IMR-90 (cell line): Measurements from ENCODE around the gene TMEM269. TPM values are rescaled to one million over a fixed set of nuclear protein-coding genes. Genes with fewer than 3 reads are reported as not detected.

Experiments used
- ATAC-seq: fragments of 200-7000 bp; cut with Tn5 transposase; 2 replicates; pipeline ENCODE4 v1.9.1; 2020; ENCODE audit warnings: low read depth, mild to moderate bottlenecking, moderate library complexity
- BruUV-seq: library from RNA; stranded (reverse); fragments of 400-500 nt; replicated peaks from 2 replicates; lab custom pipeline; 2021; lab: Mats Ljungman, UMichigan
- CTCF ChIA-PET: fragments of 300-600 bp; formaldehyde crosslinking; extraction: SDS; loops from one replicate; lab custom pipeline; 2021; ENCODE audit warnings: antibody characterized with exemption; lab: Yijun Ruan, JAX
- POLR2A ChIA-PET: fragments of 300-600 bp; sonication (Branson Sonifier 250); formaldehyde crosslinking; loops from one replicate; lab custom pipeline; 2022; ENCODE audit warnings: antibody characterized with exemption; ENCODE audit not compliant: unreplicated experiment; lab: Charles Lee
- DNase-seq: peaks from one replicate; pipeline ENCODE4 v3.0.0; 2013
- H2AFZ ChIP-seq: replicated peaks from 2 replicates; pipeline ENCODE3; 2013; ENCODE audit warnings: low read length, mild to moderate bottlenecking; ENCODE audit not compliant: poor library complexity
- H2AK5ac ChIP-seq: 2 replicates; pipeline ENCODE4 v1.6.1; 2013; ENCODE audit warnings: low read depth, low read length, inconsistent platforms
- H2AK9ac ChIP-seq: replicated peaks from 2 replicates; pipeline ENCODE3; 2013; ENCODE audit warnings: mild to moderate bottlenecking, low read depth, low read length, moderate library complexity; ENCODE audit not compliant: poor library complexity
- H2BK120ac ChIP-seq: 2 replicates; pipeline ENCODE4 v1.6.1; 2013; ENCODE audit warnings: low read depth, low read length, inconsistent platforms
- H2BK15ac ChIP-seq: 3 replicates; pipeline ENCODE4 v1.6.1; 2013; ENCODE audit warnings: low read depth, low read length, inconsistent platforms
- H2BK20ac ChIP-seq: 2 replicates; pipeline ENCODE4 v1.6.1; 2013; ENCODE audit warnings: low read depth, mild to moderate bottlenecking, inconsistent platforms, low read length, moderate library complexity
- H2BK5ac ChIP-seq: 2 replicates; pipeline ENCODE4 v1.6.1; 2013; ENCODE audit warnings: mild to moderate bottlenecking, low read depth, low read length, inconsistent platforms; ENCODE audit not compliant: poor library complexity, severe bottlenecking
- H3K14ac ChIP-seq: replicated peaks from 2 replicates; pipeline ENCODE4 v1.6.1; 2013; ENCODE audit warnings: low read depth, low read length, inconsistent platforms
- H3K18ac ChIP-seq: 2 replicates; pipeline ENCODE4 v1.6.1; 2013; ENCODE audit warnings: low read depth, low read length, control low read depth
- H3K23ac ChIP-seq: 2 replicates; pipeline ENCODE4 v1.6.1; 2013; ENCODE audit warnings: low read depth, low read length, inconsistent platforms
- H3K27ac ChIP-seq: 2 replicates; pipeline ENCODE4 v1.5.1; 2013; ENCODE audit warnings: mild to moderate bottlenecking, control low read depth, low read length; ENCODE audit not compliant: insufficient read depth
- H3K27me3 ChIP-seq: 2 replicates; pipeline ENCODE4 v1.6.1; 2013; ENCODE audit warnings: low read length; ENCODE audit not compliant: control insufficient read depth, insufficient read depth
- H3K36me3 ChIP-seq: 2 replicates; pipeline ENCODE4 v1.6.1; 2013; ENCODE audit warnings: low read length, mixed read lengths; ENCODE audit not compliant: control insufficient read depth, insufficient read depth
- H3K4ac ChIP-seq: 2 replicates; pipeline ENCODE4 v1.6.1; 2013; ENCODE audit warnings: low read depth, low read length, inconsistent platforms
- H3K4me1 ChIP-seq: 2 replicates; pipeline ENCODE4 v1.6.1; 2013; ENCODE audit warnings: low read length, mixed read lengths; ENCODE audit not compliant: control insufficient read depth, insufficient read depth
- H3K4me2 ChIP-seq: 2 replicates; pipeline ENCODE4 v1.6.1; 2013; ENCODE audit warnings: low read depth, mild to moderate bottlenecking, control low read depth, low read length, moderate library complexity
- H3K4me3 ChIP-seq: 2 replicates; pipeline ENCODE4 v1.5.1; 2013; ENCODE audit warnings: low read depth, mild to moderate bottlenecking, control low read depth, low read length, moderate library complexity; ENCODE audit not compliant: insufficient read depth
- H3K56ac ChIP-seq: 2 replicates; pipeline ENCODE4 v1.6.1; 2013; ENCODE audit warnings: low read length, inconsistent platforms; ENCODE audit not compliant: insufficient read depth; ENCODE audit errors: extremely low read depth
- H3K79me1 ChIP-seq, 2 experiments: 2 replicates each; pipeline ENCODE4 v1.6.1; 2013; ENCODE audit warnings: low read length in 2 of 2, inconsistent platforms in 1 of 2, low read depth in 1 of 2
- H3K9ac ChIP-seq: 2 replicates; pipeline ENCODE4 v1.6.1; 2013; ENCODE audit warnings: low read depth, low read length, control low read depth
- H3K9me1 ChIP-seq: 2 replicates; pipeline ENCODE4 v1.6.1; 2013; ENCODE audit warnings: low read length, inconsistent platforms; ENCODE audit not compliant: insufficient read depth
- H3K9me3 ChIP-seq: 2 replicates; pipeline ENCODE4 v1.6.1; 2013; ENCODE audit warnings: low read length; ENCODE audit not compliant: control insufficient read depth, insufficient read depth
- H4K20me1 ChIP-seq: 2 replicates; pipeline ENCODE4 v1.6.1; 2013; ENCODE audit warnings: low read length, inconsistent platforms; ENCODE audit not compliant: insufficient read depth
- H4K5ac ChIP-seq: 2 replicates; pipeline ENCODE4 v1.6.1; 2013; ENCODE audit warnings: mild to moderate bottlenecking, low read depth, low read length, control low read depth
- H4K8ac ChIP-seq, 2 experiments: 2 replicates each; pipeline ENCODE4 v1.6.1; 2013; ENCODE audit warnings: low read depth in 2 of 2, low read length in 2 of 2, control low read depth in 1 of 2, inconsistent platforms in 1 of 2
- H4K91ac ChIP-seq: 2 replicates; pipeline ENCODE4 v1.6.1; 2013; ENCODE audit warnings: low read depth, low read length, inconsistent platforms; ENCODE audit not compliant: insufficient read depth
- BHLHE40 ChIP-seq: fragments of 150-350 bp; IDR thresholded peaks from 2 replicates; pipeline ENCODE4 v1.6.1; 2016; ENCODE audit warnings: mild to moderate bottlenecking, low read depth, low read length
- CEBPB ChIP-seq: IDR thresholded peaks from 2 replicates; pipeline ENCODE4 v1.6.1; 2012; ENCODE audit warnings: low read depth, low read length, improper control_type of control experiment
- CHD1 ChIP-seq: IDR thresholded peaks from 2 replicates; pipeline ENCODE4 v1.6.1; 2012; ENCODE audit warnings: low read depth, low read length, improper control_type of control experiment
- CTCF ChIP-seq: conservative IDR thresholded peaks from 2 replicates; pipeline ENCODE4 v1.5.1; 2012; ENCODE audit warnings: mild to moderate bottlenecking, low read depth, low read length, improper control_type of control experiment
- FOS ChIP-seq: fragments of 150-350 bp; IDR thresholded peaks from 2 replicates; pipeline ENCODE4 v1.6.1; 2016; ENCODE audit warnings: low read depth, low read length
- MAFK ChIP-seq: IDR thresholded peaks from 2 replicates; pipeline ENCODE4 v1.6.1; 2012; ENCODE audit warnings: low read depth, low read length, improper control_type of control experiment
- MAZ ChIP-seq: IDR thresholded peaks from 2 replicates; pipeline ENCODE4 v1.6.1; 2012; ENCODE audit warnings: low read depth, mild to moderate bottlenecking, low read length, improper control_type of control experiment, moderate library complexity, borderline replicate concordance
- MXI1 ChIP-seq: IDR thresholded peaks from 2 replicates; pipeline ENCODE4 v1.6.1; 2012; ENCODE audit warnings: low read depth, mild to moderate bottlenecking, low read length, moderate library complexity, borderline replicate concordance
- NFE2L2 ChIP-seq: fragments of 150-350 bp; IDR thresholded peaks from 2 replicates; pipeline ENCODE4 v1.6.1; 2016; ENCODE audit warnings: low read depth, mild to moderate bottlenecking, low read length
- POLR2A ChIP-seq: IDR thresholded peaks from 2 replicates; pipeline ENCODE4 v1.6.1; 2012; ENCODE audit warnings: mild to moderate bottlenecking, low read depth, low read length
- RFX5 ChIP-seq: IDR thresholded peaks from 2 replicates; pipeline ENCODE4 v1.8.0; 2012; ENCODE audit warnings: low read depth, mild to moderate bottlenecking, low read length, moderate library complexity
- WGBS, 2 experiments: methylation state at CpG; one replicate each; pipeline versions ENCODE4 v1.1.5 to v1.1.7; 2013; ENCODE audit warnings: missing lambda C conversion rate in 2 of 2; ENCODE audit not compliant: insufficient read length in 1 of 2; ENCODE audit errors: extremely low coverage in 2 of 2; 5-methylcytosine and 5-hydroxymethylcytosine counted together
- dilution Hi-C: fragments of 300-500 bp; cut with HindIII; formaldehyde crosslinking; loops from one replicate; pipeline ENCODE4 v1.14.3; 2018; ENCODE audit warnings: low sequenced_read_pairs; ENCODE audit not compliant: unreplicated experiment
- in situ Hi-C: fragments of 300-500 bp; cut with MboI; formaldehyde crosslinking; loops from 3 replicates; pipeline ENCODE4 v1.14.3; 2019; ENCODE audit warnings: low sequenced_read_pairs, inconsistent platforms, mixed read lengths
- intact Hi-C: fragments of 100-400 bp; cut with micrococcal nuclease; formaldehyde crosslinking; loops from 2 replicates; pipeline ENCODE4 v1.10.0; 2022
- polyA plus RNA-seq, 3 experiments: library from polyadenylated mRNA; depleted of rRNA; stranded (reverse); fragments of >200 nt; gene quantifications; 2 replicates each; pipeline ENCODE4 v1.2.3, GENCODE V29; 2012; ENCODE audit warnings: low replicate concordance in 1 of 3
- total RNA-seq: library from RNA; depleted of rRNA; stranded (reverse); fragments of >200 nt; gene quantifications from 2 replicates; pipeline ENCODE4 v1.2.3, GENCODE V29; 2012
- TF ChIP-seq, protein P1 (sequence below): fragments of 150-350 bp; IDR thresholded peaks from 2 replicates; pipeline ENCODE4 v1.6.1; 2016; ENCODE audit warnings: low read depth, mild to moderate bottlenecking, low read length, moderate library complexity, borderline replicate concordance

TMEM269 gene
- total and polyA plus RNA-seq, 2 of the 4 experiments (the other 2 are of a cell fraction) = not detected

- Histone ChIP-seq H3K9ac (no peak overlapping the region), H2AK5ac (no peak overlapping the region), H4K8ac (no peak overlapping the region), H3K36me3 (peaks cover 16% of the 10 kb centered on the region), H3K9me3 (no peaks in the 10 kb centered on the region), H2AFZ (peak overlapping the region; percentile 52), H4K20me1 (peaks cover 14% of the 10 kb centered on the region), H4K5ac (no peak overlapping the region), H3K27me3 (no peaks in the 10 kb centered on the region; the same call in 1 of the 2 replicates), H3K27ac (no peak overlapping the region), H2BK20ac (no peak overlapping the region), H3K4ac (no peak overlapping the region), H3K56ac (no peak overlapping the region), H2BK5ac (no peak overlapping the region), H2AK9ac (no peak overlapping the region), H3K4me2 (no peak overlapping the region), H3K18ac (no peak overlapping the region), H3K4me3 (no peak overlapping the region), H4K91ac (no peak overlapping the region), H3K4me1 (no peaks in the 10 kb centered on the region), H3K14ac (no peak overlapping the region), H3K79me1 (peaks cover 0 to 3% of the 10 kb centered on the region in 2 experiments; a peak in 1 of 4 replicates), H3K9me1 (peaks cover 5% of the 10 kb centered on the region; the same call in 1 of the 2 replicates), H2BK15ac (no peak overlapping the region), H2BK120ac (no peak overlapping the region), H3K23ac (no peak overlapping the region)
- dilution Hi-C loops = no loop called here
- intact Hi-C loops = no loop called here
- DNase-seq (no peak), ATAC-seq (no peak)
- ChIA-PET POLR2A (interaction anchor here (0.5 kb wide), 1 partner anchor 20 kb away, joined by 3 read pairs; no protein-coding TSS in a partner anchor), CTCF (no interaction called here)
- TF ChIP-seq CHD1 = no peak
- no peak for TF ChIP-seq CEBPB
- TF ChIP-seq MAFK = no peak
- no peak for TF ChIP-seq BHLHE40
- TF ChIP-seq, protein P1, sequence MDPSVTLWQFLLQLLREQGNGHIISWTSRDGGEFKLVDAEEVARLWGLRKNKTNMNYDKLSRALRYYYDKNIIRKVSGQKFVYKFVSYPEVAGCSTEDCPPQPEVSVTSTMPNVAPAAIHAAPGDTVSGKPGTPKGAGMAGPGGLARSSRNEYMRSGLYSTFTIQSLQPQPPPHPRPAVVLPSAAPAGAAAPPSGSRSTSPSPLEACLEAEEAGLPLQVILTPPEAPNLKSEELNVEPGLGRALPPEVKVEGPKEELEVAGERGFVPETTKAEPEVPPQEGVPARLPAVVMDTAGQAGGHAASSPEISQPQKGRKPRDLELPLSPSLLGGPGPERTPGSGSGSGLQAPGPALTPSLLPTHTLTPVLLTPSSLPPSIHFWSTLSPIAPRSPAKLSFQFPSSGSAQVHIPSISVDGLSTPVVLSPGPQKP = no peak
- no peak for TF ChIP-seq FOS
- no peak for TF ChIP-seq MAZ
- TF ChIP-seq RFX5 = no peak
- no peak for TF ChIP-seq POLR2A
- no peak for TF ChIP-seq CTCF
- TF ChIP-seq MXI1 = no peak
- TF ChIP-seq NFE2L2 = no peak
- no TSS peak for BruUV-seq
- 100% methylated on average over 1 of the region's 8 CpGs; no CpG with 5 or more reads in 1 of the 2 experiments for WGBS, 2 experiments
- in situ Hi-C loops = no loop called here
Observed at GRCh38 chr1:42742141-42742540, 42.6 kb upstream of the TMEM269 start.
